ENCODE results near the gene NCAPG.

Gene NCAPG

DNA sequence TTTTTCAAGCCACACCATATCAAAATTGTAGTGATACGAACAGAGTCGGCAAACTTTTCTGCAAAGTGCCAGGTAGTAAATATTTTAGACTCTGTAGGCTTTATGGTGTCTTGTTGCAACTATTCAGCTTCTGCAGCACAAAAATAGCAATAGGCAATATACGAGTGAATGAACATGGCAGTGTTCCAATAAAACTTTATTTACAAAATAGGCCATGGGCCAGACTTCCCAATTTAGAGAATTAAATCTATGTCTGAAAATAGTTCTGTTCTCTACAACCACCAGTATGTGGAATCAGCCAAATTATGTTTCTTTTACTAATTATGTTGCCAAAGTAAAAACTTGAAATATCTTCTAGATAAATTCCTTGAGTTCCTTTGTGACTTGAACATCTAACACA, 56.5 kb downstream of the NCAPG start:
- no peak for DNase-seq (ENCODE audit: low read depth in 2 of 2, low spot score in 1 of 2)

DNA sequence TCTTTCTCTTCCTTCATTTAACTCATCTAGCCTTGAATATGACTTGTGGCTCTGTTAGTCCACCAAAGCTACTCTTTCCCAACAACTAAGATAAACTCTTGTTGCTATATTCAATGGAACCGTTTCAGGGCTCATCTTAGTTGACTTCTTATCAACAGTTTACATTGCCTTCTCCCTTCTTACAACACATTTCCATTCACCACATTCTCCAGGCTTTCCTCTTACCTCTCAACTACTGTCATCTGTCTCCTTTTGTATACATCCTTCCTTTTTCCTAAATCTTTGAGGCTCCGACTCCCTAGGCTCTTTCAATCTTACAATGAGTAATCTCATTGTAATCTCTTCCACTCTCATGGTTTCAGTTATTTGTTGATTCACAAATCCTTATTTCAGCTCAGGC, 58.5 kb downstream of the NCAPG start:
- DNase-seq (ENCODE audit: low read depth in 2 of 2, low spot score in 1 of 2), result no peak

GRCh38 chr4:17875402-17876070, 64.8 kb downstream of the NCAPG start:
- DNase-seq (ENCODE audit: low read depth in 2 of 2, low spot score in 1 of 2), result no peak

GRCh38 chr4:17876943-17877342, 66.2 kb downstream of the NCAPG start:
- DNase-seq (ENCODE audit: low read depth in 2 of 2, low spot score in 1 of 2), result no peak

GRCh38 chr4:17877661-17878060, 66.9 kb downstream of the NCAPG start:
- no peak for DNase-seq (ENCODE audit: low read depth in 2 of 2, low spot score in 1 of 2)

- DNase-seq (ENCODE audit: low read depth in 2 of 2, low spot score in 1 of 2), result no peak
These were observed 73.3 kb downstream of the NCAPG start for GRCh38 chr4:17884063-17884462.

DNA sequence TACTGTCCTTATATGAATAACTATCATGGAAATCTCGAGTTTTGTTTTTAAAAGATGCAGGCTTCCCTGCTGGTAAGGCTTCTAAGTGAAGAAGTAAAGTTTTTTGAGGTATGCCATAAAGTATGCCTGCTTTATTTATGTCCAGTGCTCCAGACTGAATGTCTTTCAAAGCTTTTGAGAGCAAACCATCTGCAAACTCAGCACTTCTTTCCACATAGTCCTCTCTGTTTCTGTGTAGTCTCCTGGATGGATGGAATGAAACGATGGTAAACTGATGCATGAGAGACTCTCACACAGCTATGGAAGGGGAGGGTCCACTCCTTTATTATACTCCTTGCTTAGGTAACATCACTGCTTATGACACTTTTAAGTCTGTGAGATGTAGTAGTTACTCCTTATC, 73.7 kb downstream of the NCAPG start:
- DNase-seq (ENCODE audit: low read depth in 2 of 2, low spot score in 1 of 2), result no peak

DNA sequence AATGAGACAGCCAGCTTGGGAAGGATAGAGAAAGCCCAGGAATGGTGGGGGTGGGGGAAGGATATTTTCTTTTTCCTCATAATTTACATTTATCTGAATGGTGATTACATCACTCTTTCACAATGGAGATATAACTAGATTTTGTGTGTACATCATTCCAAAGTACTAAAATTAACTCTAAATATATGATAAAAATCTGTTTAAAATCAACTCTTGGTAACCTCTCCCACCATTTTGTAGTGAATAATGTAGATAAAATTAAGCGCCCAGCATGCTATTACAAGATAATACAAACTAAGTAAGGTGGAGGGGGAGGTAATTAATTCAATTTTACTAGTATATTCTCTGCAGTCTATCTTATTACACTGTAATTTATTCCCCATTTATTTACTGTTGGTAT, 78.9 kb downstream of the NCAPG start:
- no peak for DNase-seq (ENCODE audit: low read depth in 2 of 2, low spot score in 1 of 2)

GRCh38 chr4:17894421-17894820, 83.6 kb downstream of the NCAPG start:
- no peak for DNase-seq (ENCODE audit: low read depth in 2 of 2, low spot score in 1 of 2)

All from stimulated activated CD8-positive, alpha-beta memory T cell treated with anti-CD3 and anti-CD28 coated beads, Interleukin-4, amount 100 ng/mL, for 4 hours (primary cell).